ENCODE data around the gene ADORA1. TPM values are rescaled to one million over a fixed set of nuclear protein-coding genes. Genes with fewer than 3 reads are reported as not detected.

ADORA1 gene
- total RNA-seq, 1 donor from 2014 or later = 7.0 TPM

- no peak overlapping the region for H3K4me3 ChIP-seq (ENCODE audit: low read depth, low read length)
- no peaks in the 10 kb centered on the region for H3K36me3 ChIP-seq (ENCODE audit: control insufficient read depth, insufficient read depth, low read length)
- no peaks in the 10 kb centered on the region for H3K27me3 ChIP-seq (ENCODE audit: control insufficient read depth, insufficient read depth, low read length)
- TF ChIP-seq, protein P1, sequence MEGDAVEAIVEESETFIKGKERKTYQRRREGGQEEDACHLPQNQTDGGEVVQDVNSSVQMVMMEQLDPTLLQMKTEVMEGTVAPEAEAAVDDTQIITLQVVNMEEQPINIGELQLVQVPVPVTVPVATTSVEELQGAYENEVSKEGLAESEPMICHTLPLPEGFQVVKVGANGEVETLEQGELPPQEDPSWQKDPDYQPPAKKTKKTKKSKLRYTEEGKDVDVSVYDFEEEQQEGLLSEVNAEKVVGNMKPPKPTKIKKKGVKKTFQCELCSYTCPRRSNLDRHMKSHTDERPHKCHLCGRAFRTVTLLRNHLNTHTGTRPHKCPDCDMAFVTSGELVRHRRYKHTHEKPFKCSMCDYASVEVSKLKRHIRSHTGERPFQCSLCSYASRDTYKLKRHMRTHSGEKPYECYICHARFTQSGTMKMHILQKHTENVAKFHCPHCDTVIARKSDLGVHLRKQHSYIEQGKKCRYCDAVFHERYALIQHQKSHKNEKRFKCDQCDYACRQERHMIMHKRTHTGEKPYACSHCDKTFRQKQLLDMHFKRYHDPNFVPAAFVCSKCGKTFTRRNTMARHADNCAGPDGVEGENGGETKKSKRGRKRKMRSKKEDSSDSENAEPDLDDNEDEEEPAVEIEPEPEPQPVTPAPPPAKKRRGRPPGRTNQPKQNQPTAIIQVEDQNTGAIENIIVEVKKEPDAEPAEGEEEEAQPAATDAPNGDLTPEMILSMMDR (IDR thresholded peaks at IDR 0.05; ENCODE audit: insufficient read depth, low read length, poor library complexity, severe bottlenecking) = peak; percentile 40
- DNase-seq (ENCODE audit: low read depth) = no peak
Measured at GRCh38 chr1:203148127-203148526, 20.6 kb downstream of the ADORA1 start.

DNA sequence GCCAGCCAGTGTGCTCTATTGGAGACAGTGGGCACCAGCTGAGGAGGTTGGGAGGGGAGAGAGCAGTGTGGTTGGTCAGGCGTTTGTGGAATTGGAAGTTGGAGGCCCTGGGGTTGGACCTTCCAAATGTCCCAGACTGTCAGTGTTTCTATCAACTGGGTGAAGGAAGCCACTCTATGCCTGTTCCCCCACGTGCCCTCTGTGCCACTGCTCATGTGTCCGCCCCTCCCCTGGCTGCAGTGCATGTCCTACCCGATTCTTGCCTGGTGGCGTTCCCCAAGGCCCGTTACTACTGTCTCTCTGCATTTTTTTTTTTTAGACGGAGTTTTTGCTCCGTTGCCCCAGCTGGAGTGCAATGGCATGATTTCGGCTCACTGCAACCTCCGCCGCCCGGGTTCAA is 21.1 kb downstream of the ADORA1 start:
- Histone ChIP-seq H3K4me3 (ENCODE audit: low read depth, low read length) (no peak overlapping the region), H3K27me3 (ENCODE audit: control insufficient read depth, insufficient read depth, low read length) (no peaks in the 10 kb centered on the region), H3K36me3 (ENCODE audit: control insufficient read depth, insufficient read depth, low read length) (no peaks in the 10 kb centered on the region)
- DNase-seq (ENCODE audit: low read depth) = no peak
- TF ChIP-seq, protein P1 (IDR thresholded peaks at IDR 0.05; ENCODE audit: insufficient read depth, low read length, poor library complexity, severe bottlenecking) = no peak

DNA sequence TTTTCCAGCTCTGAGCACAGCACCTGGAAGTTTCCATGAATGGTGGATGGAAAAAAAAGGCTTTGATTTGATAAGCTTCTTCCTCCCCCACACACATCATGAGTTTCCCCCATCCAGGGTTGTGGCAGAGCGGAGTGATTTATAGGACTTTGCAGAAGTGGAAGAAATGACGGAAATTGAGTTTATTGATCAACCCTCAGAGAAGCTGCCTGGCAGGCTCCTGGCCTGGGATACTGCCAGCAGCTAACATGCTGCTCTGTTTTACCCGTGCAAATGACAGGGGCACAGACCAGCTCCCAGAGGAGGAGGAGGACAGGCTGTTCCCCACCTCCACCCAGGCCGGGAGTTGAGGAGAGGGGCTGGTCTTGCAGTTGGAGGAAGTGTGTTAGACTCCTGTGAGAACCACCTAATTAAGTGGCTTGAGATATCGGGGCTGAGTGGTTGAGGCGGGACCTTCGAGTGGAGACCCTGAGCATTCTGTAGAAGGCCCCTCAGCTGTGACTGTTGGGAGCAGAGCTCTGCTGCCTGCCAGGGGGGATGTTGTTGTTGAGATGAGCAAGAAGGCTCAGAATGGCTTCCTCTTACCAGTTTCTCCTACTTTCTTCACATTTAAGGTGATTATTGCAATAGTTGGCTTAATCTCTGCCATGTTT is 21.8 kb downstream of the ADORA1 start:
- H3K27me3 ChIP-seq (ENCODE audit: control insufficient read depth, insufficient read depth, low read length) = no peaks in the 10 kb centered on the region
- TF ChIP-seq, protein P1 (IDR thresholded peaks at IDR 0.05; ENCODE audit: insufficient read depth, low read length, poor library complexity, severe bottlenecking) = no peak
- H3K36me3 ChIP-seq (ENCODE audit: control insufficient read depth, insufficient read depth, low read length) = no peaks in the 10 kb centered on the region
- no peak for DNase-seq (ENCODE audit: low read depth)
- H3K4me3 ChIP-seq (ENCODE audit: low read depth, low read length) = no peak overlapping the region

- no peak overlapping the region for H3K4me3 ChIP-seq (ENCODE audit: low read depth, low read length)
- no peaks in the 10 kb centered on the region for H3K36me3 ChIP-seq (ENCODE audit: control insufficient read depth, insufficient read depth, low read length)
- DNase-seq (ENCODE audit: low read depth) = no peak
- H3K27me3 ChIP-seq (ENCODE audit: control insufficient read depth, insufficient read depth, low read length) = no peaks in the 10 kb centered on the region
- TF ChIP-seq, protein P1 (IDR thresholded peaks at IDR 0.05; ENCODE audit: insufficient read depth, low read length, poor library complexity, severe bottlenecking) = no peak
Measured at GRCh38 chr1:203150511-203151297, 23.2 kb downstream of the ADORA1 start.

GRCh38 chr1:203151362-203152157 is 24.0 kb downstream of the ADORA1 start:
- no peak for DNase-seq (ENCODE audit: low read depth)
- TF ChIP-seq, protein P1 (IDR thresholded peaks at IDR 0.05; ENCODE audit: insufficient read depth, low read length, poor library complexity, severe bottlenecking) = no peak
- Histone ChIP-seq H3K36me3 (ENCODE audit: control insufficient read depth, insufficient read depth, low read length) (no peaks in the 10 kb centered on the region), H3K4me3 (ENCODE audit: low read depth, low read length) (no peak overlapping the region), H3K27me3 (ENCODE audit: control insufficient read depth, insufficient read depth, low read length) (no peaks in the 10 kb centered on the region)

Measured in kidney epithelial cell (primary cell).